Gastrocnemius medialis (tissue), 4 donors: ENCODE measurements around the gene CHD8. TPM values are rescaled to one million over a fixed set of nuclear protein-coding genes. Genes with fewer than 3 reads are reported as not detected.

Experiments
- ATAC-seq, 2 donors: fragments of 150-250 bp; one replicate each; pipeline ENCODE4 v1.9.1; 2016
- DNase-seq, 2 donors: peaks; one replicate each; pipeline ENCODE4 v3.0.0-alpha.2; 2019
- H3K27ac ChIP-seq, 4 donors: fragments of 200-600 bp; sonication (generic); 1 replicate in 1 of 4; 2 replicates in 3 of 4; pipeline ENCODE4 v1.5.1; 2016 to 2018; ENCODE audit warnings: mild to moderate bottlenecking in 2 of 4, moderate library complexity in 1 of 4
- H3K27me3 ChIP-seq, 3 donors: fragments of 200-600 bp; sonication (generic) in 2 of 3; 1 replicate in 1 of 3; 2 replicates in 2 of 3; pipeline versions ENCODE4 v1.5.1 to v1.6.0; 2016 to 2019; ENCODE audit warnings: mild to moderate bottlenecking in 1 of 3, moderate library complexity in 1 of 3
- H3K36me3 ChIP-seq, 2 donors: fragments of 200-600 bp; sonication (generic) in 1 of 2; one replicate each; pipeline ENCODE4 v1.5.1; 2017 to 2018
- H3K4me1 ChIP-seq, 2 donors: fragments of 200-600 bp; sonication (generic) in 1 of 2; one replicate each; pipeline ENCODE4 v1.5.1; 2016 to 2017; ENCODE audit warnings: mild to moderate bottlenecking in 2 of 2
- H3K4me3 ChIP-seq, 4 donors: fragments of 200-600 bp; sonication (generic) in 3 of 4; 1 replicate in 1 of 4; 2 replicates in 3 of 4; pipeline ENCODE4 v1.5.1; 2016 to 2019; ENCODE audit warnings: mild to moderate bottlenecking in 2 of 4
- H3K9me3 ChIP-seq, 3 donors: fragments of 200-600 bp; sonication (generic) in 2 of 3; 1 replicate in 1 of 3; 2 replicates in 2 of 3; pipeline ENCODE4 v1.5.1; 2016 to 2019
- CTCF ChIP-seq, 5 experiments: fragments of 450-650 bp in 3 of 5; fragments of 200-600 bp in 2 of 5; sonication (generic) in 2 of 5; IDR thresholded peaks in 4 of 5; conservative IDR thresholded peaks in 1 of 5; 1 replicate in 4 of 5; 2 replicates in 1 of 5; pipeline ENCODE4 v1.5.1; 2016 to 2019; ENCODE audit warnings: antibody characterized with exemption in 5 of 5, mild to moderate bottlenecking in 3 of 5, moderate library complexity in 3 of 5
- POLR2A ChIP-seq, 2 donors: fragments of 450-650 bp; IDR thresholded peaks; one replicate each; pipeline ENCODE4 v1.6.1; 2017; ENCODE audit warnings: antibody characterized with exemption in 2 of 2, mild to moderate bottlenecking in 2 of 2, moderate library complexity in 2 of 2
- in situ Hi-C, 4 donors: fragments of 200-750 bp; cut with MboI; loops; one replicate each; pipeline versions ENCODE4 v1.15.0 to v1.8.0; 2017; ENCODE audit warnings: low sequenced_read_pairs in 4 of 4
- intact Hi-C: fragments of 100-400 bp; cut with DNase I; formaldehyde crosslinking; loops from one replicate; pipeline ENCODE4 v1.15.1; 2023; ENCODE audit warnings: low total_unique reads
- total RNA-seq, 4 donors: library from RNA; depleted of rRNA; stranded (reverse); fragments of >200 nt; gene quantifications; one replicate each; pipeline versions ENCODE4 v1.1.0 to v1.2.3, GENCODE V29; 2016

The CHD8 gene
- total RNA-seq, 4 donors from 2014 or later = 23.8 to 49.5 (median 37.6) TPM

- Histone ChIP-seq H3K4me3 (no peak overlapping the region), H3K36me3 (peaks cover 0 to 71% of the 10 kb centered on the region in 2 donors), H3K27ac (no peak overlapping the region), H3K27me3 (no peaks in the 10 kb centered on the region), H3K4me1 (no peaks in the 10 kb centered on the region), H3K9me3 (no peaks in the 10 kb centered on the region)
- DNase-seq (no peak), ATAC-seq (no peak)
- intact Hi-C loops = no loop called here
- TF ChIP-seq CTCF (IDR thresholded peaks at IDR 0.05 in 4 of 5, conservative IDR thresholded peaks at IDR 0.05 in 1 of 5) (no peak), POLR2A (IDR thresholded peaks at IDR 0.05) (no peak)
- in situ Hi-C loops = loop anchor here in 1 of 4 donors (5.0 kb wide), 1 partner anchor 56 kb away; no protein-coding TSS in a partner anchor
These were observed 45.6 kb upstream of the CHD8 start for GRCh38 chr14:21501568-21501967.

GRCh38 chr14:21498540-21499526 lies 42.9 kb upstream of the CHD8 start:
- no peak for ATAC-seq
- DNase-seq = no peak
- intact Hi-C loops (loop anchor here (2.0 kb wide), 1 partner anchor 58 kb away; no protein-coding TSS in a partner anchor), in situ Hi-C loops (no loop called here)
- Histone ChIP-seq H3K36me3 (peaks cover 0 to 95% of the 10 kb centered on the region in 2 donors), H3K27ac (peak overlapping the region in 1 of 4 donors; percentile 21), H3K4me1 (no peaks in the 10 kb centered on the region), H3K27me3 (no peaks in the 10 kb centered on the region), H3K4me3 (no peak overlapping the region), H3K9me3 (no peaks in the 10 kb centered on the region)
- TF ChIP-seq CTCF (IDR thresholded peaks at IDR 0.05 in 4 of 5, conservative IDR thresholded peaks at IDR 0.05 in 1 of 5) = peak; percentile 12 to 41 (median 27)
- TF ChIP-seq POLR2A (IDR thresholded peaks at IDR 0.05) = no peak

GRCh38 chr14:21496453-21496852 lies 40.5 kb upstream of the CHD8 start:
- TF ChIP-seq CTCF (IDR thresholded peaks at IDR 0.05 in 4 of 5, conservative IDR thresholded peaks at IDR 0.05 in 1 of 5) = no peak
- TF ChIP-seq POLR2A (IDR thresholded peaks at IDR 0.05) = no peak

GRCh38 chr14:21494902-21495762 lies 39.2 kb upstream of the CHD8 start:
- TF ChIP-seq CTCF (IDR thresholded peaks at IDR 0.05 in 4 of 5, conservative IDR thresholded peaks at IDR 0.05 in 1 of 5) (no peak), POLR2A (IDR thresholded peaks at IDR 0.05) (no peak)
- no peak overlapping the region for H3K4me3 ChIP-seq
- in situ Hi-C loops (no loop called here), intact Hi-C loops (no loop called here)
- ATAC-seq = no peak
- no peaks in the 10 kb centered on the region for H3K4me1 ChIP-seq
- no peaks in the 10 kb centered on the region for H3K27me3 ChIP-seq
- H3K27ac ChIP-seq = peak overlapping the region in 1 of 4 donors; percentile 71
- H3K36me3 ChIP-seq = peaks cover 0 to 97% of the 10 kb centered on the region in 2 donors
- DNase-seq = no peak
- no peaks in the 10 kb centered on the region for H3K9me3 ChIP-seq

More at GRCh38 chr14:21496453-21496852, 40.5 kb upstream of the CHD8 start:
- intact Hi-C loops (no loop called here), in situ Hi-C loops (no loop called here)
- no peaks in the 10 kb centered on the region for H3K27me3 ChIP-seq
- ATAC-seq = peak; percentile 83 to 89
- peaks cover 0 to 97% of the 10 kb centered on the region in 2 donors for H3K36me3 ChIP-seq
- H3K4me1 ChIP-seq = no peaks in the 10 kb centered on the region
- H3K27ac ChIP-seq = peak overlapping the region; percentile 56 to 71 (median 62)
- DNase-seq = peak; percentile 21 to 27
- H3K9me3 ChIP-seq = no peaks in the 10 kb centered on the region
- H3K4me3 ChIP-seq = no peak overlapping the region
